HG02870 (cell line): Measurements from ENCODE around the gene CCDC178.

Source experiments
- ATAC-seq: cut with Tn5 transposase; IDR thresholded peaks from one replicate; pipeline ENCODE4 v1.9.1; 2021; ENCODE audit warnings: mild to moderate bottlenecking, moderate library complexity; ENCODE audit not compliant: unreplicated experiment

Gene CCDC178

DNA sequence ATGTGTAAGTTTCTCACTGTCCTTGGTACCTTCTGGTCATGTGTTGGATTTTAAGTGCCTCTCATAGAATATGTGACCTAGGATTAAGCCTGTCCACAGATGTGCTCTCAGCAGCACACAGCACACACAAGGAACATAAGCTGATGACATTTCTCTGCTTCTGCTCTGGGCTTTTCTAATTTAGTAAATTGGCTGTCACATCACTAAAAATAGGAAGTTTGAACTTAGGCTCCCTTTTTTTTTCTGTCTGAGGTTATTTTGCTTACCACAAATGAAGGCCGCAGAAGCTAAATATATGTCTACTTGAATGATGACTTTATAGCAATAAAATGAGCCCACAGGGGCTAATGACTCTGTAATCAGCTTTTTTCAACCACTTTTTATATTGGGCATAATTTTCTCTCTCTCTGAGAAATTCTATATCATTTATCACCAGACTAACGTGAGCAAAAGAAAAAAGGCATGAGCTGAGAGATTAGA is 517.5 kb downstream of the CCDC178 start:
- peak; percentile 37 for ATAC-seq

DNA sequence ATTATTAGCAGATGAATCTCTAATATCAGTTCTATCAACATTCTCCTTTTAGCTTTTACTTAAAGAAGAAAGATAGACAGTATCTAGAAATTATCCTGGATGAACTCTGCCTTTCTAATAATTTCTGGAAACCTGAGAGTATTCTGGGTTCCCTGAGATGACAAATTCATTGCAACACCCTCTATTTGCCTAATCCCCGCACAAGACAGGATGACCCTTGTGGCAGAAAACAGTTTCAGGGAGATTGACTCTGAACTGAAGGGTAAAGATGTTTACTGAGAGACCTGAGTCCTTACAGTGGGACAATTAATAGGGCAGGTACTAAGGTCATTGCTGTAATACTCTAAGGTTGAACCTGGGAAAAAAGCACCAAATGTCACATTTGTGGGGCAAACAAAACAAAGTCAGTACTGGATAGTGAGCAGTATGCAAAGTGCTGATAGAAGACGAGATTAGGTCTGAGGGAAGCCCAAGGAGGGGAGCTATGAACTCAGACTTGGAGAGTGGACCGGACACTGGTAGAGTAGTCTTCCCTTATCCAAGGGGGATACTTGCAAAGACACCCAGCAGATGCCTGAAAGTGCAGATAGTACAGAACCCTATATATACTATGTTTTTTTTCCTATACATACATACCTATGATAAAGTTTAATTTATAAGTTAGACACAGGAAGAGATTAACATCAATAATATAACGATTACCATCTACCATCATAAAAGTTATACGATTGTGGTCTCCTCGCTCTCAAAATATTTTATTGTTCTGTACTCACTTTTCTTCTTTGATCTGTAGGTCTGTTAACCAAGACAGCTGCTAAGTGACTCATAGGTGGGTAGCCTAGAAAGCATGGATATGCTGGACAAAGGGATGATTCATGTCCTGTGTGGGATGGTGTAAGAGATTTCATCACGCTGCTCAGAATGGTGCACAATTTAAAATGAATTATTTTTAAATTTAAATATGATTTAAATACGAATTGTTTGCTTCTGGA is 519.4 kb downstream of the CCDC178 start:
- no peak for ATAC-seq

DNA sequence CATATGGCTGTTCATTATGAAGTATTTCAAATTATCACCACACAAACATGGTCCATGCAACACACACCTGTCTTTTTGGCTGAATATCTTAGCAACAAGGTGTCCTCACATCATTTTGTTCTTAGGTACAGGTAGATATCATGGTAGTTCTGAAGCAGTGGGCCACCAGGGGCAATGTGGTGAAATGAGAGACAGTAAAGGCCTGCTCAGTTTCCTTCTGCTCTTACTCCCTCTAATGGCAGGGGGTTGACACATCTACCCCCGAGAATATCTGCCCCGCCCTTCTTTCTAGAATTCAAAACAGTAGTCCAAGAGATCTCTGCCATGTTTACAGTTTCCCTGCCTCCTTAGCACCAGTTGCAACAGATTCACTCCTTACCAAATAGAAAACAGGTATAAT is 520.7 kb downstream of the CCDC178 start:
- peak; percentile 95 for ATAC-seq

DNA sequence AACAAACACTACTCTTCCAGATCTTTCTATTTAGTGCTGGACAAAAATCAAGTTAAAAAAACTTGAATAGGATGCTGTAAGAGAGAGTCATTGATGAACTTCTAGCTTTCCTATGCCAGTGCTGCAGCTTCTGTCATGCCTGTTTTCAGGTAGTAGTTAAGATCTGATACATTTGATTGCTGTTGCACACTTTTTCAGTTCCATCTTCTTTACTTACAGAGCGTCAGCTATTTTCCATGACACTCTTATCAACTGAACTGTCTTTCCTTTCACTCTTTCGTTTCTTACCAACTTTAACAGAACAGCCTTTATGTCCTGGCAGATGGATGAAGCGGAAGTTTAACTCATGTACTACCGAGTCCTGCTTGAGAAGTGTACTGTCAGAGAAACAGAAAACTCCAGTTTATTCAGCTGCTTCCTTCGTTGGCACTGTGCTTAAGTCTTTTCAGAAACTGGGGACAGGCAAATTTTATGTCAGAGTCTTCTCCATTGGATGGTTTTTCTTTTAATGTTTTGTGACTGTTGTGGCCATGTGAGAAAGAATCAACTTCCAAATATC is 521.8 kb downstream of the CCDC178 start:
- no peak for ATAC-seq

DNA sequence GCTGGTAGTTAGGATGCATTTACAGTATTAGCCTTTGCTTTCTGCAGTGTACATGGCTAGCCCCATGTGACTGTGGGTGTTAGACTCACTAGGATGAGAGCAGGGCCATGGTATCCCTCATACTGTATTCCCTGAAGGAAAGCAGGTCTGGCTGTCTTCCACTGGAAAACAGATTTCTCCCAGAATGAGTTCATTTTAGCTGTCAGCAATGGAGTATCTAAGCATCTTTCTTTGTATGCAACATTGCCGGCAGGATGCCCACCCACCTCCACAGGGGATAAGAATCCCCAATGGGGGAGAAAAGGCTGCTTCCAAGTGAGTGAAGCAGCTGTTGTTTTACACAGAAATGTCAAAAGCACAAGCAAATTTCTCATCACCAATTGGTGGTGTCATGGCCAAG is 525.0 kb downstream of the CCDC178 start:
- ATAC-seq, result no peak

DNA sequence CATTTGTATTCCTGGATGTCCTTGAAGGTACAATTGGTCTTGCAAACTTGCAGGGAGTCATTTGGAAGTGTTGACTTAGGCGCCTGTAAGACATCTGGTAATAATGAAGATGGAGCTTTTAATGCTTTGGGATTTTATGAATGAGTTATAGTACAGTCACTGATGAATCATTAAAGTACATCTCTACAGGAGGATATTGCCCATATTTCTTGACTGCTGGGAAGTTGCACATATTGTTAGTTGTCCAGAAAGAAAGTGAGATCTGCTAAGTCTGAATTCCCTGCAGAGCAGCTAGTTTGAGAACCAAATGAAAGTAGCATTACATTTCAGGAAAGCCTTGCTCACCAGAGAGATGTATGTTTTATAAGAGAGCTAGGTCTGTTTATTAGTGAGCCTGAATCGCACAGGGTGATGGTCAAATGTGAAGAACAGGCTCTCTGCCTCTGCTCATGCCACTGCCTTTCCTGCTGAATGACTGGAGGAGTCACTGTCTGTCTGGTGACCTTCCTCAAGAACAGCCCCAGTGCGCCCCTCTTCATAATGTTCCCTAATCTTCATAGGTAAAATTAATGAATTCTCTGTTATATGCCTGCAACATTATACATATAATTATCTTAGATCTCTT is 528.7 kb downstream of the CCDC178 start:
- no peak for ATAC-seq

DNA sequence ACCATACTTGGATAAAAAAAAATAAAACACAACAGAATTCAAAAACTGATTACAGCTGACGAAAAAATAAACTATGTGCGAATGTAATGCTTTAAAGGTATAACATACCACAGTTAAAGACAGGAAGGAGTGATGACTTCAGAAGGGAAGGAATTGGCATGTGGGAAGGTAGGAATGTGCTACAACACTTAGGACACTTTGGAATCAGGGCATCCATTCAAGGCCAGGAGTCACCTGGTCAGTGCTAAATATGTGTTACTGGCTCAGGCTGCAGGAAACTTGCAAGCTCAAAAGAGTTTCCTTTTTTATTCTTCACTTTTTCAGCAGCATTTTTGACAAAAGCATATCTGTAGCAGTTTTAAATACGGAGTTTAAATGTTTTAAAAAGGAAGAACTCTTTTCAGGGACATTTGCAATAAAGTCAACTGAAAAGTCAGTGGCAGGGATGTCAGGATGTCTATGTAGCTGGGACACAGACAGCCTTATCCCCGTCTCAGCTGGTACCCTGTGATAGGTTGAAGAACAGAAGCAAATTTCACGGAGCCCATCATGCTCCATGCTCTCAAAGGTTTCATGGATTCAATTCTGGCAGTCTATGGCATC is 529.7 kb downstream of the CCDC178 start:
- no peak for ATAC-seq

DNA sequence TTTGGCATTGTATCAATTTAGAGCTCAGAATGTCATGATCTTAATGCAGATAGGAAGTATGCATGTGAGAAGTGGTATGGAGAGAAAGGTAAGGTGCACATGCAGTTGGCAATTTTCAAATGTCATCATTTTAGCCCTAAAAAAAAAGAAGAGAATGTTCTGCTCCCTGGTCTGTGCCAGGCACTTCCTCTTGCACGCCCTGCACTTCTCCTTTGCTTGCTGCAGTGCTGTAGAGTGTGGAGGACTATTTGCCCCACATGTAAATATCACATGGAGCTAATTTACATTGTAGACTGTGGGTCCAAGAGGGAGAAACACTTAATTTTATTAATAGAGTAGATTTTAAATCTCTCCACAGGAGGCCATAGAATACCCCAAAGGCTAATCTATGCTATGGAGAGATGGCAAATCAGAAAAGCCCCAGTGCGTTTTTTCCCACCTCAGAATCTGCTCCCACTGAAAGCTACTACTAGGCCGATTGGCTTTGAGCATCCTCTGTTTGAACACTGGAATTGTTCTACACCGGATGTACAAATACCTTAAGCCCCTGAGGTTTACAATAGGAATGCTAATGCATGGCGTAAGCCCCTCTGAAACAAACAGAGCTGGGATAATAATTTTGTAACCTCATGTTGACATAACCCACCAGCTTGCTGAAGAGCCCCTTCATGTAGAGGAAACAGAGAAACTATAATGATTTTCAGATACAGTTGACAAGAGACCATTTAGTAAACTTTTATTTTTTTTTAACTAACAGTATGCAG is 530.5 kb downstream of the CCDC178 start:
- no peak for ATAC-seq

DNA sequence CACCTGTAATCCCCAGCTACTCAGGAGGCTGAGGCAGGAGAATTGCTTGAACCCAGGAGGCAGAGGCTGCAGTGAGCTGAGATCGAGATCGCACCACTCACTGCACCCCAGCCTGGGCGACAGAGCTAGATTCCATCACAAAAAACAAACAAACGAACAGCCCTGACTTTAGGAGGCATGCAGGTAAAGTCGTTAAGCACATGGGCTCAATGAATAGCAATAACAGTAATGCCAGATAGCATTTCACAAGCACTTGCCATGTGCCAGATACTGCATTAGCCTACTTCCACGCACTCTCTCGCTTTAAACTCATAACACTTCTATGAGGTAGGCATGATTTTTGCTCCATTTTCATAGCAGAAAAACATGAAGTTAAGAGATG is 532.1 kb downstream of the CCDC178 start:
- ATAC-seq, result no peak

DNA sequence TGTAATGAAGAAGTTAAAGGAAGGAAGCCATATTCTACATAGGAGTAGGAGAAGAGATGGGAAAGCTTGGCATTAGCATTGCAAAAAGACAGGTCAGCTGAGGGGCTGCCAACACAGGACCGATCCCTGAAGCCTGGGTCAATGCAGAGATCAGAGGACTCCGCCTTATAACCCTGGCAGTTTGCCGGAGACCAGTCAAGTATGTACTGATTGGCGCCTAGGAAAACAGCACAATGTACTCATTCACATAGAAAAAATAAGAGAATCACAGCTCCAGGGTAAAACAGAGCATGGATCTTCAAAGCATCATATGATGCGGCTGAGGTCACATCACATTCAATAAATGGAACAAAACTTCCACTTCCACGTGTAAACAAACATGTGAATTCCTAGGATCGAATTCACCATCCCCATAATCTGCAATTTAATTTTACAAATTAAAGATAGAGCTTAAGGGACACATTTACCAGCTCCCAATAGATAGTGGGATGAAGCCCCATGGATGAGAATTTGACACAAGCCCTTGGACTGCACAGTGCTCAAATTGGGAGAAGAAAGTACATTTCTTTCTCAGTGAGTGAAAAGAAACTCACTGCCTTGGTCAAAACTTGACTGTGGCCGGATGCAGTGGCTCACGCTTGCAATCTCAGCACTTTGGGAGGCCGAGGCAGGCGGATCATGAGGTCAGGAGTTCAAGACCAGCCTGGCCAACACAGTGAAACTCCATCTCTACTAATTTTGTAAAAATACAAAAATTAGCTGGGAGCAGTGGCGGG is 532.7 kb downstream of the CCDC178 start:
- no peak for ATAC-seq

DNA sequence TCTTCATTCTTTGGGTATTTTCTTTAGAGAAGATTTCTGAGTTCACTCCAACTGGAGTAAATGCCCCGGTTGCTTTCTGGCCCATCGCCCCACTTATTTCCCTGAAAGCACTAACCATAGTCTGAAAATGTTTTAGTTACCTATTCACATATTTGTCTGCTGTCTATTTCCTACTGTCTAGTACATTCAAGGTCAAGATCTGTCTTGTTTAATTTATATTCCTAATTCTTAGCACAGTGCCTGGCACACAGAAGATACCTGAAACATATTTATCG is 533.3 kb downstream of the CCDC178 start:
- ATAC-seq, result no peak

DNA sequence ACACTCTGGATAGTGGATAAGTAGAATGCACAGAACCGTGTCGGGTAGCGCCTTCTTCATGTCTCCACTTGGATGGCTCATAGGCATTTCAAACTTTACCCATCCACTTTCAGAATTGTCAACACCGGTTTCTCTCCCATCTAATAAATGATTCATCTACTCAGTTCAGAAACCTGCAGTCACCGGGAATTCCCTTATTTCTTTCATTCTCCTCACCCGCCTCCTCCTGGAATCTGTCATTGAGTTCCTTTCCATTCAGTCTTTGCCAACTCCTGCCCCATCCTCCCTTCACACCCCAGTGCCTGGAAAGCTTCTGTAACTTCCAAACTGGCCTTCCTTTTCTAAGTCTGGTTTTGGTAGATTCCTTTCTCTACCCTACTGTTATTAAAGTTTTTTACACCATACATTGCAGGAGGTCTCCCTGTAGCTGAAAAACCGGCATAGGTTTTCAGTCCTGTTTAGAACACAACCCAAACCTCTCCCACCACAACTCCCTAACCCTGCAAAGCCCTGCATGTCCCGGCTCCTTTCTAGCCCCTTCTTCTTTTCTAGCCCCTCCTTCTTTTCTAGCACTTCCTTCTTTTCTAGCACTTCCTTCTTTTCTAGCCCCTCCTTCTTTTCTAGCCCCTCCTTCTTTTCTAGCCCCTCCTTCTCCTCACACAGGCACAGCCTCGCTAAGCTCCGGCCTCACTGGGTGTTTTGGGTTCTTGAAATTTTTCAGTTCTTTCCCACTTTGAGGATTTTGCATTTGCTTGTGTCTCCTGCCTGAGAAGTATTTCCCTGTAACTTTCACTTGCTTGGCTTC is 533.8 kb downstream of the CCDC178 start:
- no peak for ATAC-seq

DNA sequence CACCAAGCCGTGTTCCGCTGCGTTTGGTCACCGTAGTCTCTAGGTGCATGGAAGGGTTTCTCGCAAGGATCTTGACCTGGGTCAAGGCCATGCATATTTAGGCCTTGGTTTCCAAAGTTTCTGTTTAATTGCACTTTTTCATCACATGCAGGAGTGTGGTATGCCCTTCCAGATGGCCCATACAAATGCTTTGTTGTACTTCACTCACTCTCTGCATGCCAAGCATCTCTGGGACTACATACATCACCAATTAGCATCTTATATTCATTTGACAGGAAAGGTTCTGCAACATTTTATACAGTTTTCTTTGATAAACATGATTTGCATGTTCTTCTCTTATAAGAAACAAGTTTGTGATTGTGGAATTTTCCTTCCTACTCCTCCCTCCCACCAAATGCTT is 534.9 kb downstream of the CCDC178 start:
- no peak for ATAC-seq

DNA sequence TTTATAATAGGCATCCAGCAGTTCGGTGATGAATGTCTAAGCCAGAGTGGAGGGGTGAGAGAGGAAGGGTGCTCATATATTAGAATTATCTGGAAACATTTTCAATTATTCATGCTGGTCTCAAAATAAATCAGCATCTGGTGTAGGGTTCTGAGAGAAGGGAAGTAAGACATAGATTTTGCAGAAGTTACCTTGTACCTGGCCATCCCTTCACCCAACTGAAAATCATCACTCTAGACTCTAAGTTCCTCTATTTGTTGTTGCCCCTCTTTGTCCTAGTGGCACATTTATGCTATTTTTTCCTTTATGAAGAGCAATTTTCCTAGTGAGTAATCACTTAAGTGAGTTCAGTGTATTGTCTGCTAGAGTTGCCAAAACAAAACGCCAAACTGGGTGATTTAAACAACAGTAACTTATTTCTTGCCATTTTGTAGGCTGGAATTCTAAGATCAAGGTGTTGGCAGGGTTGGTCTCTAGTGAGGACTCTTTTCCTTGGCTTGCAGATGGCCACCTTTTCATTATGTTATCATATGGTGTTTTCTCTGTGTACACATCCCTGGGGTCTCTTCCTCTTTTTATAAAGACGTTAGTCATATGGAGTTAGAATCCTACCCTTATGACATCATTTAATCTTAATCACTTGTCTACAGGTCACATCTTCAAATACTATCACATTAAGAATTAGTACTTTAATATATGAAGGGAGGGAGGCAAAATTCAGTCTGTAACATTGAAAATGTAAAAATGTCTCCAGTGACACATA is 537.8 kb downstream of the CCDC178 start:
- no peak for ATAC-seq

DNA sequence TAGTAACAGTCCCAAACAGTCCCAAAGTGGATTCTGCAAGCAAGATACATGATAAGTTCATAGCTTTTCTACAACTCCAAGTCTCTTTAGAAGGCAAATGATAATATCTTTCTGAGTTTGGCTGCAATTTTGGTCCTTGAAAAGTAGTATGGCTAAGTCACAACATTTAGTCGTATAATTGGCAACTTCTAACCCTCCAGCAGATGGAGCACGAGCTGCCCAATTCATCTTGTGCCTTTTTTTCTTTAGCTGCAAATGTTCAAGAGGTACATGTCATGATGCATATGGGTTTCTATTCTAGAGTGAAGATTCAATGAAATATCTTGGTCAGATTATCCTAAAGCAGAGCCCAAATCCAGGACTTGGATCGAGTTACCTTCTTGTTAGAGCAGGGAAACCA is 540.7 kb downstream of the CCDC178 start:
- no peak for ATAC-seq

DNA sequence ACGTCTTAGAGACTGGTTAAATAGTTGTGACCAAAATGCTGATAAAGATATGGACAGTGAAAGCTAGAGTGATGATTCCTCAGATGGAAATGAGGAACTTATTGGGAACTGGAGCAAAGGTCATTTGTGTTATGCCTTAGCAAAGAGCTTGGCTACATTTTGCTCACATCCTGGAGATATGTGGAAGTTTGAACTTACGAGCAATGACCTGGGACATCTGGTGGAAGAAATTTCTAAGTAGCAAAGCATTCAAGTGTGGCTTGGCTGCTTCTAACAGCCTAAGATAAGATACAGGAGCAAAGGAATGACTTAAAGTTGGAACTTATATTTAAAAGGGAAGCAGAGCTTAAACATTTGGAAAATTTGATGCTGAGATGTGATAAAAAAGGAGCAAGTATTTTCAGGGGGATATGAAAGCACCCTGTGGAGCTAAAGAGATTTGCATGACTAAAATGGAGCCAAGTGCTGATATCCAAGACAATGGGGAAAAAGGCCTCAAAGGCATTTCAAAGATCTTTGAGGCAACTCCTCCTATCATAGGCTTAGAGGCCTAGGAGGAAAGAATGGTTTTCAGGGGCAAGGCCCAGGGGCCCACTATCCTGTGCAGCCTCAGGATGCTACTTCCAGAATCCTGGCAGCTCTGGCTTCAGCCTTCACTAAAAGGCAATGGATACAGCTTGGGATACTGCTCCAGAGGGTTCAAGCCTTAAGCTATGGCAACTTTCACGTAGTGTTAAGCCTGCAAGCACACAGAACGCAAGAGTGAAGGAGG is 543.6 kb downstream of the CCDC178 start:
- no peak for ATAC-seq

DNA sequence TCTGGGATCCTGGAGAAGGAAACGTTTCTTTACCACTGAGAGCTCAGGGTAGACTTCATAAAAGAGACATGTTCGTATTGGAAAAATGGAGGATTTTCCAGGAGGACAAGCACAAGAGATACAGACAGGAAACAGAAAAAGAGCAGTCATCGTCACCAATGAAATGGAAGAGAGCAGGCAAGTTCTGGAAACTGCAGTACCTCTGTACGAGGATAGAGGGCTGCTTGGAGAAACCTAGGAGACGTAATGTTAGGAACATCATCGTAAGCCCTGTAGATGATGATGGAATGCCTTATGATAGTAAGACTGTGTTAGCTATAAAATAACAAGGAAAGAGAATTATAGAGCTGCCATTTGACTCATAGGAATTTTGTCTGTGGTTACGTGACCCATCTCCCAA is 546.6 kb downstream of the CCDC178 start:
- no peak for ATAC-seq

DNA sequence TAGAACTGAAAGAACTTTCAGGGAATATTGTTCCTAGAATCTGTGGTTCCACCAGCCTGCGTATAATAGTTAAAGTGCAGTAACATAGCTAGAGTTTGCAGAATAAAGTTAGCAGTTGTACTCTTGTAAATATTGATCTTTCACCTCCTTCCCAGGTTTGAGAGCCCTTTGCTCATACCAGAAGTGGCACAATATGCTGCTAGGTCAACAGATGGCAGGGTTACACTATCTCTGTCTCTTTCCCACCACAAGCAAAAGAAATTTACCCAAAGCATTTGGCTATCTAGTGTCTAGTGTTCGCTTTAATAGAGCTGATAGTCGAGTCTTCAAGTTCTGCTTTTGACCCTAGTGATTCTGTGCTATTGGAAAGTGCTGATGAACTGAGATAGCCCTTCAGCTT is 548.7 kb downstream of the CCDC178 start:
- no peak for ATAC-seq
